DMS53 (cell line): ENCODE results near the gene COMMD4.

ENCODE experiments used
- DNase-seq: peaks from one replicate; lab custom pipeline; 2025; lab: John Stamatoyannopoulos, UW

The COMMD4 gene

DNA sequence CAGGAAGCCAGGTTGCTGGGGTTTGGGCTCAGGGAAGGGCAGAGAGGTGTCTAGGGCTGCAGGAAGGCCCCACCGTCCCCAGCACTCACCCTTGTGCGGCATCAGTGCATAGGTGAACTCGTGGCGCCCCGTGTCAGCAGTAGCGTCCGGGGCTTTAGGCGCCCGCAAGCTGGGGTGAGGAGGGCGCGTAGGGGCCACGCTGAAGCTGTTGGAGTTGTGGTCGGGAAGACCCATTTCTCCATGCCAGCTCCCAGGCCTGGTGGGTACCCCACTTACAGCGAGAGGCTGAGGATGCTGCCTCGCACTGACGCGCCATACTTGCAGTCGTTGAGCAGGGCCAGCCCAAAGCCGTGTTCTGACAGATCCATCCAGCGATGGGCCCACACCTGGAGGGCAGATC lies 20.7 kb downstream of the COMMD4 start:
- no peak for DNase-seq

DNA sequence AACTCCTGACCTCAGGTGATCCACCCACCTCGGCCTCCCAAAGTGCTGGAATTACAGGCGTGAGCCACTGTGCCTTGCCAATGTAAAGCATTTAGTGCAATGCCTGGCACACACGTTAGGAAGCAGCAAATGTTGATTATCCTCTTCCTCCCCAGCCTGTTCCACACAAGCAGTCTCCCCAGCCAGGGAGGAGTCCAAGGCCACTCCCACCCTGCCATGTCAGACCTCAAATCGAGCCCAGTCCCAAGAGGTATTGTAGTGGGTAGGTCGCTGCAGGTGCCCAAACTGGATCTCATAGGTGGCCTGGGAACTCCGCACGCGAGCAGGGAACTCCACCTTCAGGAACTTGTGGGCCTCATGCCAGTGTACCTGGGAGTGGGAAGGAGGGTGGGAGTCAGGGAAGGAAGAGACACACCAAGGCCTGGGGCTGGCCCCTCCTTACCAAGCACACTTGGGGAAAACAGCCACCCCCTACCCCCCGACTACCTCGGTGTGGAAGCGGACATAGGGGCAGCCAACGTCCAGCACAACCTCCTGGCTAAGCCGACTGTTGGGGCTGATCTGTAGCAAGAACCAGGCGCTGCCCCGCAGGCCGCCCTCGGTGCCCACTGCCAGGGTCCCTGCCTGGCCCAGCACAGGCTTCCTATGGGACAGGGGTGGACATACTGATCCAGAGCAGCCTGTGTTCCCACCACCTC lies 22.3 kb downstream of the COMMD4 start:
- DNase-seq, result no peak

DNA sequence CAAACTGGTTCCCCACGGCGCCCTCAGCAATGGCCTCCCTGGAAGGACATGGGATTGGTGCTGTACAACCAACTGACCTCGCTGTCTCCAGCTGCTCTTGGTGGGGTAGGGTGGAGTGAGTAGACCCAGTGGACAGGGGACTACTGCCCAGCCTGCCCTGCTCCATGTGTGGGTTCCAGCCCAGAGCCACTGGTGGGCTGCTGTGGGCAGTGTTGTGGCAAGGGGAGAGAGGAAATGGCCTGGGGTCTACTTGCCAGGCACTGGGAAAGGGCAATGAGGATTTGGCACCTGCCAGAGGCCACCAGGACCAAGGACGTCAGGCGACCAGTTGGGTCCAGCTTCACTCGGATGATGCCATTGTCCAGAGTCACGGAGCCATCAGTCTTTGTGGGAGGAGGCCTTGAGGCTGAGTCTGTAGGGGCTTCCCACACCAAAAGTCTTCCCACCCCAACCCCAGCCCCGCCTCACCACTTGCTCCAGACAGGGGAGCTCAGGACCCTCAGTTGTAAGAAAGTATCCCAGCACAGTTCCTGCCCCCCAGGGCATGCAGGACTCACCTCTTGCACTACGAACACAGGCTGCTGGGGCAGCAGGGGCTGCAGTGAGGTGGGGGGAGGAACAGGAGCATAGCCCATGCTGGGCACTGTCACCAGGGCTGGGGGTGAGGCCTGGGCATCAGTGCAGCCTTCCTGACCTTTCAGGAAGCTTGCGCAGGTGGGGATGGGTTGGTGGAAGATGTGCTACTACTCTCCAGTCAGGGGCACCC lies 23.1 kb downstream of the COMMD4 start:
- no peak for DNase-seq

DNA sequence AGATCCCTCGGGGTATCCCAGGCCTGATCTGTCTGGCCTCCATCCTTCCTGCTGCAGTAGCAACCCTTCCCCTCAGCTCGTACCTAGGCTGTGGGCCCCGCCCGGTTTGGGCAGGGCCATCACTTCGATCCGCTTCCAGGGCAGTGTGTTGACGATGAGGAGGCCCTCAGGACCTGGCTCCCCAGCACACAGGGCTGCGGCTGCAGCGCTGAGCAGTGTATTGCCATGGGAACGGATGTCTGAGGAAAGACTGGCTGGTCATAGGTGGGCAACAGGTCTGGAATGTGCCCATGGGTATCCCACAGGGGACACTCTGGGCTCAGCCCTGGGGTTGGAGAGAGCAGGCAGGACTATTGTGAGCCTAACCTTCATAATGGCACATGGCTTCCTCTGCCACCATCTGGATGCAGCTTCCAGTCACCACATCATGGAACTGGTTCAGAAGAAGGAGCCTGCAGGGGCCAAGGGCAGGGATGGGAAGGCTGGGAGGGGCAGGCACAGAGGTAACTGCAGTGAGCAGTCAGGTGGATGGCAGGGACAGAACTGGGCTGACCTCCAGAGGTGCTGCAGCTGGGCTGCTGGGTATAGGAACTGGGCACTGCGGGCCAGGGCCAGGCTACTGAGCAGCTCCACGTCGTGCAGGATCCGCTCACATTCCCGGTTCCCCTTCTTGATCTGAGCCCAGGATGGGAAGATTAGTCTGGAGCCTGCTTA lies 23.8 kb downstream of the COMMD4 start:
- DNase-seq, result no peak

DNA sequence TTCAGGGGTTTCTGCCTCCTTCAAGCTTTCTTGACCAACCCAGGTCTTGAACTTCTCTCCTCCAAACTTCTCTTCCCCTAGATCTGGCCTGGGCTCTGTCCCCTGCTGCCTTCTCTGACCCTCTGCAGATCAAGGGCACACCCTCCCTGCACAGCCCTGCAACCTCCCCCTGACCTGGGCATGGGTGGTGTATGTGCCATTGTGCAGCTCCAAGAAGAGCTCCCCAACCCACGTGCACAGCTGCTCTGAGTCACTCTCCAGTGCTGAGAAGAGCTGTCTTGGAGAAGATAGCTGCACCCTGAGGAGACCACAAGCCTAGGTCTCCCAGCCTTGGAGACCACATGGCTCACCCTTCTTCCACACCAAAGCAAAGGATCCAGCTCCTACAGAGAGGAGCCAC lies 24.5 kb downstream of the COMMD4 start:
- DNase-seq, result no peak

DNA sequence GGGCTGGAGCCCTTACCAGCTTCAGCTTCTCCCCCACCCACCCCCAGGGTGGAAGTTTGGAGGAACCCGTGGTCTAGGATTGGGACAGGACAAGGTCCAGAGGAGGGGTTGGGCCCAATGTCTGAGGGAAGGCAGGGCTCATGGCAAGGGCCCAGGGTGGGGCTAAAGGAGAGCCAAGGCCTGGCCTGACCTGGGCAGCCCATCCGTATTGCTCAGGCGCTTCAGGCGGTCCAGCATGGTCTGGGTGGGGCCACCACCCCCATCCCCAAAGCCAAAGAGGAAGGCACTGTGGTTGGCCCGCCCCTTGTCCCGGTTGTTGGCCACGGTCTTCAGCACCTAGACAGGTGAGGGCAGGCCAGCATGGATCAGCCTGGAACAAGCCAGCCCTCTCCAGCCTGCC lies 25.0 kb downstream of the COMMD4 start:
- no peak for DNase-seq

DNA sequence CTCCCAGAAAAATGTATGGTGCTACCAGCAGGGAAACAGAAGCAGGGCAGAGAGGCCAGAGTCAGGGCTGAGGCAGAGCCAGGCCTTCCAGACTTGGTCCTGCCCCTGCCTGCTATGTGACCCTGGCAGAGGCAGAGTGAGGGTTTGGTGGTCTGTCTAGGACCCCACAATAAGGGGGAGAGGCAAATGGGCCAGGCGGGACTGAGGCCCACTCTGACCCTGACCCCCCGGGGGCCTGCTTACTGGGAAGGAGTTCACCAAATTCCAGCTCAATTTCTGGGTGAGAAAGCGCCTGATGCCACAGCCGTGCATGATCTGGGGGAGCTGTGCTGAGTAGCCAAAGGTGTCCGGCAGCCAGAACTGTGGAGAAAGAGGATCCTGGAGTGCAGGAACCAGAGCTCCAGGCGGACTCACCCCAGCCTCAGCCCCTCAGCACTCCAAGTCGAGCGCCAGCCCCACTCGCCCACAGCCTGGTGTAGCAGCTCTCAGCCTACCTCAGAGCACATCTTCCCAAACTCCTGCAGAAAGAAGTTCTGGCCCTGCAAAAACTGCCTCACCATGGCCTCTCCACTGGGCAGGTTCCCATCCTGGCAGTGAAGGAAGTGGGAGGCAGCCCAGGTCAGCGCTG lies 25.6 kb downstream of the COMMD4 start:
- DNase-seq, result no peak

DNA sequence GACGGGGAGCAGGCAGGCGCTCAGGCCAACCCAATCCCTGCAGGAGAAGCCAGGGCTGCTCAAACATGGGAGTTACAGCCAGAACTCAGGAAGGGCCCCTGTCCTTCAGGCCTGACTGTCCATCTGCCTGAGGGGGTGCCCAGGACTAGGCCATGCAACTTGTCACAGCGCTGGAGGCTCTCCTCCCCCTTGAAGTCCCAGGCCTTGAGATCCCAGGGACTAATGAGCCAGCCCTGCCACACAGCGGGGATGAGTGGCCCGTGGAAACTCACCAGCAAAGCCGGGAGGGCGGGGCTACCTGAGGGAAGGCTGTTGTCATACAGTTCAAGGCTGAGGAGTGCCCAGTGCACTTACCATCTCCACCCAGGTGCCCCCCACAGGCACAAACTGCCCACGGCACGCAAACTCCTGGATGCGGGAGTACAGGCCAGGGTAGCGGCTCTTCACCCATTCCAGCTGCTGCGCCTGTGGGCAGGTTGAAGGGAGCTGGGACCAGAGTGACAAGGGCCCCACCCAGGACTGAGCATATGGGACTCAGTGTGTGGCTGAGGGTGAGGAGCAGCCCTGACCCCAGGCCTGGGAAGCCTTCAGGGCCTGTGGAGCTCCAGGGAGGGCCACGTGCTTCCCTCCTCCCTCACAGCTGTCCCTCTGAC lies 26.3 kb downstream of the COMMD4 start:
- no peak for DNase-seq

DNA sequence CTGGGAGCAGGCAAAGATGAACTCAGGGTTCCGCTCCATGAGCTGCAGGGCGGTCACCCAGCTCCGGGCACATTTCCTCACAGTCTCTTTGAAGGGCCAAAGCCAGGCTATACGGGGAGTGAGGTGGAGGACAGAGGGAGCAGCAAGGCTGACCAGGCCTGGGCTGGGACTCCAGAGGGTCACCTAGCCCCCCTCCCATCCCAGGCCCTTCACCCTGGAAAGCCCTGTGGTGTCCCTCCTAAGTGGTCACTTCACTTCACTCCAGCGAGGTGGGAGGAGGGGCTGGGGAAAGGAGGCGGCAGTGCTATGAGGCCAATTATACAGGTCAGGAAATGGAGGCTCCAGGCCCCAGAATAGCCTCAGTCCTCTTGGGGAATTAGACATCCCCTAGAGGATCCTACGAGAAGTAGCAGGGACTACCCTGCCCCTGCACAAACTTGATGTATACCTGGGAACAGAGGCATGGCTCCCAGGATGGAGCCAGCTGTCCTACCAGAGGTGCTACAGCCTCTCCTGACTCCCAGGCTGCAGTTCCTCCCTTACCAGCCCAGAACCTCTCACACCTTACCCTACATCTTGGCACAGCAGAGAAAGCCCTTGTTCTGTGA lies 26.9 kb downstream of the COMMD4 start:
- no peak for DNase-seq

DNA sequence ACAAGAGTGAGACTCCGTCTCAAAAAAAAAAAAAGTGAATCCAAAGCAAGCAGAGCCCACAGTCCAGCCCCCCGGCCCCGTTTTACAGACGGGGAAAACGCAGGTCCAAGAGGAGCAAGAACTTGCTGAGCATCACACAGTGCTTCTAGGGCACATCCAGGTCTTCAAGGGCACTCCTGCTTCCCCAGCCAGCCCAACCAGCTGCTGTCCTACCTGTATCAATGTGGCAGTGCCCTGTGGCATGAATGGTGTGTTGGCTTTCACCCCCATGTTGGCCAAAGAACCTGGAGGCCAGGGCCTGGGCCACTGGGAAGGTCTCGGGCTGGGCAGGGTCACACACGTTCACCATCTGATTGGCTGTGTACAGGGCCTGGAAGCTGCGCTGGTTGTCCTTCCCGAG lies 27.9 kb downstream of the COMMD4 start:
- no peak for DNase-seq

DNA sequence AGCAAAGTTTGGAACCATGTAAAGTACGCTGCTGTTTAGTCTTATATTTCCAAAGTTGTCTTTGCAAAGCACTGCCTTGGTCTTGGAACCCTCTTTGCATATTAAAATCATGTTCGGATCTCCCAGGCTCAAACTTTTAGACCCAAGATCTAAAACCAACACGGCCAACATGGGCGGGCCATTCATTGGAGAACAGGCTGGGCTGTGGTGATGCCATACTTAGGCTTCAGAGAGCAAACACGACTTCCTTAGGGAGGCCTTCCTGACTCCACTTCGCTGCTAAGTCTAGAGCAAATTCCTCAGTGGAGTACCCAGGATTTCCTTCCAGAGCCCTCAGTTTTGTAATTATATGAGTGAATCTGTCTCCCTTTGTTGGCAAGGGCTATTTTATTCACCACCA lies 29.0 kb downstream of the COMMD4 start:
- DNase-seq, result no peak

DNA sequence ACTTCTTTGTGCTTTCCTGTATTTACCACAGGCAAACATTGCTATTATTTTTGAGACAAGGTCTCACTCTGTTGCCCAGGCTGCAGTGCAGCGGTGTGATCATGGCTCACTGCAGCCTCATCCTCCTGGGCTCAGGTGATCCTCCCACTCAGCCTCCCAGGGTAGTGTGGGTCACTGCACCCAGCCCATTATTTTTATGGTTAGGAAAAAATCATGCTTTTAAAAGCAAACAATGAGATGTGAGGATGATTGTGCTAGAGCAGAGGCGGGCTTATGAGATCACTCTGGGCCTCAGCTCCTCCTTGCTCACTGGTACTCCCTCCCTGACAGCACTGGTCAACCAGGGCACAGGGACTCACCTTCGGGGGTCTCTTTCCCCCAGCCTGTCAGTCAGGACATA lies 30.3 kb downstream of the COMMD4 start:
- DNase-seq, result no peak

DNA sequence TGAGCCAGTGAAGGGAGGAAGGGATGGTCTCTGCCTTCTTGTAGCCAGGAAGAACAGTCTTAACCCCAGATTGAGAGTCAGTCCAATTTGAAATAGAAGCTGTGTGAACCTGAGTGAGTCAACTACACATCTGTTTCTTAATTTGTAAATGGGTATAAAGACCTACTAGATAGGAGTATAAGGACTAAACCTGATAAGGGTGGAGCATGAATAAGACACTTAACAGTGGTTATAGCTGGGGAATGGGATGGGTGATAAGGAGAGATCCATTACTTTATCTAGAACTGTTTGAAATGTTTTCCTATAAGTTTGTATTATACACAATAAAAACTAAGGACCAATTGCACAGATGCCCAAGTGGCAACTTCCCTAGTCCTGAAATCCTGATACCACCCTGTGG lies 31.1 kb downstream of the COMMD4 start:
- DNase-seq, result no peak

DNA sequence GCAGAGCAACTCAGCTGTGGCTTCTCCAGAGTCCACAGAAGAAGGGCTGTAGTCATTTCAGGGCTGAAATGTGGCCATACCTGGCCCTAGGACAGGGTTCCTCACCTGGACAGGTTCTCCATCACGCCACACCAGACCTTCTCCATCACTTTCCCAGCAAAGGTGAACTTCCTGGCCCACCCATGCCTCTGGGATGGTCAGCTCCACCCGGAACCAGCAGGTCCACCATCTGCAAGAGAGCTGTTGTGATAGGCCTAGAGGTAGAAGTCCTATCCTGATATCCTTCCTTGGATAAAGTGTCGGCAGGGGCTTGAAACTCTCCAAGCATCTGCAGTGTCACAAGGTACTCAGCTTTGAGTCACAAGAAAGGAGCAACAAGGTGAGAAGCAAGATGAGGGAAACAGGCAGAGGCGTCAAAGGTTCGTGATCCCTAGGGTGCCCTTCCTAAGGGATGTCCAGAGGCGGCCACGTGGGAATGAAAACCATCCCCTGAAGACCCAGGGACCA lies 31.6 kb downstream of the COMMD4 start:
- DNase-seq, result no peak

DNA sequence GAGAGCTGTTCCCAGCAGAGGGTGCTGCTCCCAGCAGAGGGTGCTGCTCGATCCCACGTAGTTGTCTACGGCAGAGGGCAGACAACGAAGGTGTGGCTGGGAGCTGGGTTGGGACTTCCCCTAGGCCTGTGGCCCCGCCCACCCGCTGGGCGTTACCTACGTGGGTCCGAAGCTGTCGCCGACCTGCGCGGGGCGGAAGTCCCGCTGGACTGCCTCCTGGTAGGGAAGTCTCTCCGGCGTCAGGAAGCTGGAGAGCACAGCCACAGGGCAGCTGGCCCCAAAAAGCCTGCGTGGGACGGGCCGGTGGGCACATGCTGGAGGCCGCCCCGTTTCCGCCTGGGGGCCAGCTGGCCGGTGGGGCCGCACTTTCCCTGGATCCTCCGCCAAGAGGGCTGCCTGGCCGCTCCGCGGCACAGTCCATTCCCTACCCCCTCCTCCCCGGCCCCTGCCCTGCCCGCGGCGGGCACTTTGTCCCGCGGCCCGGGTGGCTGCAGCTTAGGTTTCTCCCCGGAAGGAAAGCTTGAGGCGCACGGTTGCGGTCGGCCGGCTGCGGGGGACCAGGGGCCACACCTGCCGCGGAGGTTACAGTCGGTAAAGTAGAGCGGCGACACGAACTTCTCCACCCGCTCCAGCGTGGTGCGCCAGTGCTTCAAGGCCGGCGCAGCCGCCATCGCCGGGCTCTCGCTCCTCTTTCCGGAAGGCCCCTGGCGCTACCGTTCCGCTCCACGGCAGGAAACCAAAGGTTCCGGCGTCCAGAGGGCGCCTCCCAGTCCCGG lies 32.2 kb downstream of the COMMD4 start, which contains the start of gene MAN2C1:
Gene MAN2C1 (minus strand): TSS at position 695 of the 776 bp plus-strand sequence. CDS start 24 bp downstream, at position 671.
- DNase-seq, result peak; percentile 99

DNA sequence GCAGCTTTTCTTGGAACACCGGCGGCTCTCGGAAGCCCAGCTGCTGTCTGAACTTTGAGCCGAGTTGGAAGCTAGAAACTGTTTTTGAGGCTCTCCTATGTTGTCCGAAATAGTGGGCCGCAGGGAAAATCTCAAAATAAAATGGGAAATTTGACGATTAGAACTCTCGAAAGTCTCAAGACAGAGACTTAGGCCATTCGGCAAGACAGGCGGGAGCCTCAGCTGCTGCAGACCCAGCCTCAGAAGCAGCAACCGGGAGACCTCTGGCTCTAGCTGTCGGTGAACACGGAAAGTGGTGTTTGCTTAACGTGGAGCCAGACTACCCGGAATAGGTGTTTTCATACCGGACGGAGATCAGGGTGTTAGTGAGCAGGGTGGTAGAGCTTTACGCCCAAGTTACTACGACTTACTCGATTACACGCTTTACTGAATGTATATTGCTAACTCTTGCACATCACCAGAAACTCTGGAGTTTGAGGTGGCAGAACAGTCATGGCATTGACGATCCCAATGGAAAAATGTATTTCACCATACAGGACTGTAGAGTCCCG lies 32.9 kb downstream of the COMMD4 start:
- peak; percentile 69 for DNase-seq

DNA sequence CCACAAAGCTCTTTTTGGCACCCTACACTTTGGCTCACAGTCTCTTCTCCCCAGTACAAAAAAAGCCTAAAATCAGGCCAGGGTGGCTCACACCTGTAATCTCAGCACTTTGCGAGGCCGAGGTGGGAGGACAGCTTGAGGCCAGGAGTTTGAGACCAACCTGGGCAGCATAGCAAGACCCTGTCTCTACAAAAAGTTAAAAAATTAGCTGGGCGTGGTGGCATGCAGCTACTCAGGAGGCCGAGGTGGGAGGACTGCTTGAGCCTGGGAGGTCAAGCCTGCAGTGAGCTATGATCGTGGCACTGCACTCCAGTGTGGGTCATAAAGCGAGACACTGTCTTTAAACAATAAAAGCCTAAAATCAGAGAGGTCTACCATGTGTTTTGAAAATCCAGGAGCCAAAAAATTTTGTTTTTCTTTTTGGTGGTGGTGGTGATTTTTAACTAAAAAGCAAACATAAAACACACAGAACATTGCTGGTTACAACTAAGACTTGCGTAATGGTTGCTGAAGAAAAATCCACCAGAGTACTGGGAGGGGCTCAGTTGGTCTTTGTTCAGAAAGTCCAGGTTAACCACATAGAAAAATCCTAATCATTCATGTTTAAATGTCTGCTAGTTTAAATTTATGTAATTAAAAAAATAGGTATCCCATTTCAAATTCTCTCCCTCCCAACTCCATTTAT lies 34.2 kb downstream of the COMMD4 start:
- DNase-seq, result no peak

DNA sequence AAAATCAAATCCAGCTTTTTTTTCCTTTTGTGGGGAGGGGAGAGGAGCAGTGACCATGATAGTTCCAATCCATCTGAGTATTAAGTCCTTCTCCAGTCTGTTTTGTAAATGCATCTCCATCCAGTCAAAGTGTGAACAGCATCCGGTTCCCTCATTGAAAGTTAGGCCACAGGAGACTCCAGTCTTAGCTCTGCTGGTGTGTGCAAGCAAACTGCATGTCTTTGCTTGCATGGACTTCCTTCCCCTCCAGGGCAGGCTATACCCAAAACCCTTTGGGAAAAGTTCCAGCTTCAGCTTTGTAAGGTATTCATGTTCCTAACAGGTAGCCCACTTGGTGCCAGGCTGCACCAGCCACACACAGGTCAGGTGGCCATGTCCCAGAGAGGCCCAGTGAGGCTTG lies 35.6 kb downstream of the COMMD4 start:
- no peak for DNase-seq

DNA sequence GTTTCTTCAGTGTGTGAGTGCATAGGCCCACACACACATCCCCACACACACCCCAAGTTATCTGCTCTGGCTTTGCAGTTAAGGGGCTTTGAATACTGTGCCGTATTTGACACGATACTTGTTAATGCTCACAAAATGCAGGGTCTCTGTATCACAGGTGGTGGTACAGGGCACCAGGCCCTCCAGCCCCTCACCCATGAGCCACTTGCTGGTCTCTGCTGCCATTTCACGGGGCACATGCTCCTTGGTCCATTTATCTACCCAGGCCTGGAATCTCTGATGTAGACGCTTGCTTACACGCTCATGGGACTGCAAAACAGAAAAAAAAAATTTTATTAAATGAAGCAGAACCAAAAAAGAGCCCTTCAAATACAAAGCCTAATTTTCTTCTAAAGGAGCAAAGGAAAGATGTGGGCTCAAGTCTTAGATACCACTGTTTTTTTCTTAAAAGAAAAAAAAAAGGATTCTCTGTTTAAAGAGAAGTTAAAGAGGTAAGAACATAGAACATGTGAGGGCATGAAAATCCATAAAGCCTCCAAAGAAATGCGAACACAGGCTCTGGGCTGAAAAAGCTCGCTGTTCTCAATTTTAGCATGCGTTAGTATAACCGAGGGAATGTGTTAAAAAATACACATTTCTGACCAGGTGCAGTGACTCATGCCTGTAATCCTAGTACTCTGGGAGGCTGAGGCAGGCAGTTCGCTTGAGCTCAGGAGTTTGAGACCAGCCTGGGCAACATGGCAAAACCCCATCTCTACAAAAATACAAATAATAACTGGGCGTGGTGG lies 36.2 kb downstream of the COMMD4 start:
- DNase-seq, result no peak
